ENCODE measurements around the gene GPR27.

DNA sequence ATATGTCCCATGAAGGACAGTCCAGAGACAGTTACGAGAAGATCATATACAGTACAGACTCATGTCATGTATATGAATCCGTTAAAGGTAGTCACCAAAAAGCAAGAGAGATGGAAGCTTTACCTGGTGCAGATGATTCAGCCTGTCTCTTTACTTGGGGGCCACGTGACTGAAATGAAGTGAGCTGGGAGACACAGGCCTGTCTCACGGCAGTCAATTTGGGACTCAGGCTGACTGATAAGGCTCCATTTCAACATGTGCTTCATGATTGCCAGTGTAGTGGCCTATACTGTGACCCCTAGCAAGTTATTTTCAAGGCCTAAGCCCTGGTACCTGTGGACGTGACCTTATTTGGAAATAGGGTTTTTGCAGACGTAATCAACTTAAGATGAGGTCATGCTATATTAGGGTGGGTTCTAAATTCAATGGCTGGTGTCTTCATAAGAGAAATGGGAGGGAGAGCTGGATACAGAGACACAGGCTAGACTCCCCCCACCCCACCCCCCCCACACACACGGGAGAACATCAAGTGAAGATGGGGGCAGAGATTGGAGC is 34.3 kb downstream of the GPR27 start:
- TF ChIP-seq CTCF (IDR thresholded peaks at IDR 0.05) (no peak), EZH2 (IDR thresholded peaks at IDR 0.05) (no peak), EZH2phosphoT487 (IDR thresholded peaks at IDR 0.05) (no peak)
